Left lobe of liver (tissue), 2 donors: ENCODE results near the gene DRAM1. TPM values are rescaled to one million over a fixed set of nuclear protein-coding genes. Genes with fewer than 3 reads are reported as not detected.
A peak's percentile ranks its signal among the peaks of the same experiment; 100 is the strongest.
"Not testable (repeated sequence)": the region's sequence is repeated elsewhere in the genome, so short reads cannot be mapped to it uniquely, and the experiment has no call there.

Source experiments
- ATAC-seq: fragments of 200-7000 bp; cut with Tn5 transposase; one replicate; pipeline ENCODE4 v1.9.1; 2020; ENCODE audit warnings: mild to moderate bottlenecking, moderate library complexity
- DNase-seq: peaks from one replicate; pipeline ENCODE4 v3.0.0-alpha.2; 2020; ENCODE audit warnings: low spot score
- total RNA-seq: library from RNA; stranded (reverse); gene quantifications from one replicate; pipeline ENCODE4 v1.2.1, GENCODE V29; 2021
- donor health status: DM: no; HTN: no; CAD: no; lungs with moderate emphysema.
- donor health status: DM: no; HTN: yes; CAD: no.

DRAM1 gene
- total RNA-seq, 1 donor from 2014 or later, result 2.5 TPM

DNA sequence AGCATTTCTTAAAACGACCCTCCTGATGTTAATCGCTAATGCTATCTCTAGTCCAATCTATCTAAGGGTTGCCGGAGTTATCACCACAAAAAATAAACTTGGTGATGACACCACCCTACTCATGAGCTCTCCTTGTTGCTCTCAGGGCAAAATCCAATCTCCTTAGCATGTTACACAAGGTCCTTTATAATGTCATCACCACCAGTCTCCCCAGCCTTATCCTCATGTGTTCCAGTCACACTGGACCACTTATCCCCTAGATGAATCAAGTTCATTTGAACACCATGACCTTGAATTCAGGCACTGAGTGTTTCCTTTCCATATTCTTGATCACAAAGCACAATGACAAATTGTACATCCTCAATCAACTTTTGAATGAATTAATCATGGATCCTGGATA, 19.0 kb upstream of the DRAM1 start:
- ATAC-seq, result no peak
- DNase-seq, result no peak

DNA sequence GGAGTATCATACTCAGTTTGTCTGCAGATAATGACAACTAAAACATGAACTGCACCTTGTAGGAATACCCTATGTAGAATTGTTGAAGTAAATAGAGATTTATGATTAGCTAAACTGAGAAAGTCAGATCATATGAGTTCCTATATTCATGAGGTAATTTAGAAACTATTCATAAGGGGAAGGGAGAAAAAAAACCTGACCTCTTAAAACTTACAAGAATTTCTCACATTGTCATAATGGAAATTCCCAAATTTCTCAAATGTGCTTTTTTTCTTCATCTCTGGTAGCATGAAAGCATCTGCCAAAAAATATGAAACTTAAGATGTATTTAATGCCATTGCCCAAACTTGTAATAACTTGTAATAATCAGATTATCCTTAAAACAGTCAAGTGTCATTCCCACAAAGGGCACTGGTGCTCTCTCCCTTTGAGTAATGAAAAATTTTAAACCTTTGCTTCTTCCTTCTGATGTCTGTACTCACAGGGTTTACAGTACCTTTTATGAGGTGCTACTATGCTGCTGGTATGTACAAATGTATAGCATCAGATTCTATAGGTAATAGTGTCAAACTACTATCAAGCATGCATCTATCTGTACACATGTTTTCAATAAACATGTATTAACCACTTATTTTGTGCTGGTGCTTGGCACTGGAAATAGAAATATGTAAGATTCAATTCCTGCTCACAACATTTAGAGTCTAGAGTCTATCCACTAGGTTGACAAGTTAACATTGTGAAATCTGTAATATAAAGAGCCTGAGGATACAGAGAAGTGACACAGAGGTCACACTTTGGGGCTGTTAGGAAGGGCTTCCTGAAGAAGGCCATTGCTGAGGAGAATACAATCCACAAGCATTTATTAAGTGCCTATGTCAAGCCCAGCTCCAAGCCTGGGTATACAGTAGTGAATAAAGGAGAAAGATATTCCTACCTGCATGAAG, 17.4 kb upstream of the DRAM1 start:
- no peak for ATAC-seq
- DNase-seq, result no peak

DNA sequence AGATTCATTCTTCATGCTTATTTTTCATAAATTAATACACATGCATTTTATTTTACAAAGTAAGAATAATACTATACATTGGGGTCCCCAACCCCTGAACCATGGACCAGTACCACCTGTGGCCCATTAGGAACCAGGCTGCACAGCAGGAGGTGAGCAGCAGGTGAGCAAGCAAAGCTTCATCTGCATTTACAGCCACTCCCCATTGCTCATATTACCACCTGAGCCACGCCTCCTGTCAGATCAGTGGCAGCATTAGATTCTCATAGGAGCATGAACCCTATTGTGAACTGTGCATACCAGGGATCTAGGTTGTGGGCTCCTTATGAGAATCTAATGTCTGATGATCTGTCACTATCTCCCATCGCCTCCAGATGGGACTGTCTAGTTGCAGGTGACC, 15.7 kb upstream of the DRAM1 start:
- DNase-seq, ATAC-seq: not testable (repeated sequence)

DNA sequence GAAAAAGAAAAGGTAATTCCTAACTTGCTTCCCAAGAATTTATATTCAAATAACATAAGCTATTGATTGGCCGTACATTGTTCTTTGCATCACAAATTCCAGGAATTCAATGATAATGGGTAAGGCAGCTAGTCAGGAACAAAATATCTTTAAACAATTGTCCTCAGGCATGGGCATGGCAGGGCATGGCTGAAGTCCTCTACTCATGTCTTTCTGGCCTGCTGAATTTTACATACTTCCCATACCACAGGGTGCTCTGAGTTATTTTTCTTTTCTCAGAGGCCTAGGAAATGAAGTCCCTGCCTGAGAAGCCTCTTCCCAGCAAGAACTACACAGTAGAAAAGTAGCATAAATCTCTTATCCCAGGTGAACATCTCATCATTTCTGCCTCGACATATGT, 15.1 kb upstream of the DRAM1 start:
- ATAC-seq, result no peak
- no peak for DNase-seq

DNA sequence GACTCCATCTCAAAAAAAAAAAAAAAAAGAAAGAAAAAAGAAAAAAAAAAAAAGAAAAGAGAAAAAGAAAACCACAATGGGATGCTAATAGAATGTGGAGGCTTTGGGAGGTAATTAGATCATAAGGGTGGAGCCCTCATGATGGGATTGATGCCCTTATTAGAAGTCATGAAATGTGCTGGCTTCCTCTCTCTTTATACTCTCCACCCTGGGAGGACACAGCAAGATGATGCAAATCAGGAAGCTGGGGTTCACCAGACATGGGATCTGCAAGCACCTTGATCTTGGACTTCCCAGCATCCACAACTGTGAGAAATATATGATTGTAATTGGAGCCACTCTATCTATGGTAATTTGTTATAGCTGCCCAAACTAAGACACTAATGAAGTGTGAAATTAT, 13.4 kb upstream of the DRAM1 start:
- no peak for ATAC-seq
- DNase-seq, result no peak

DNA sequence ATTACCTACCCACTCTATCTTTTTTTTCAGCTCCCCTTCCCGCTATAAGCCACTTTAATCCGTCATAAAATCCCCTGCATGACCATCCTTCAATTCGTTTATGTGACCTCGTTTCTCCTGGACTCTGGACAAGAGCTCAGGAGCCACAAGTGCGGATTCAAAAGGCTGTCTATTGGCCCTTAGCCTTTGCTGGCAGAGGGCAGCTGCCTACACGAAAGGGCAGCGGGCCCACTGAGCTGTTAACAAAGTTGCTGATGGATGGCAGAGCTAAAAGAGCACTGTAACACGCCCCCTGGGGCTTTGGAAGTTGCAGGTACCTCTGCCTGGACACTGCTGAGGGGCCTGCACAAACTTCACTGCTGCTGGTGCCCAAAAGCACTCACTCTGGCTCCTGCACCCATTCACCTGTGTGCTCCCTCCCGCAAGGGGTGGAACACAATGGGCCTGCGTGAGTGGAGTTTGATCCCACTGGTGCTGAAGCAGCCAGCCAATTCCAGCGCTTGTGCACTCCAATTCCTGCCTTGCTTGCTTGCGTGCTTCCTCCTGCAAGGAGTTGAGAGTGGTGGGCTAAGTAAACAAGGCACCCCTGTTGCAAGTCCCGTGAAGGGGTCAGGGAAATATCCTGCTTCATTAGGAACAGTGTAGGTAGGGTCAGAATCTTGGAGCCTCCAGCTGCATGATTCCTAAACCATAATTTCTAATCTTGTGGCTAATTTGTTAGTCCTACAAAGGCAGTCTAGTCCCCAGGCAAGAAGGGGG, 10.6 kb upstream of the DRAM1 start:
- ATAC-seq (peak; percentile 85), DNase-seq (peak; percentile 51)

DNA sequence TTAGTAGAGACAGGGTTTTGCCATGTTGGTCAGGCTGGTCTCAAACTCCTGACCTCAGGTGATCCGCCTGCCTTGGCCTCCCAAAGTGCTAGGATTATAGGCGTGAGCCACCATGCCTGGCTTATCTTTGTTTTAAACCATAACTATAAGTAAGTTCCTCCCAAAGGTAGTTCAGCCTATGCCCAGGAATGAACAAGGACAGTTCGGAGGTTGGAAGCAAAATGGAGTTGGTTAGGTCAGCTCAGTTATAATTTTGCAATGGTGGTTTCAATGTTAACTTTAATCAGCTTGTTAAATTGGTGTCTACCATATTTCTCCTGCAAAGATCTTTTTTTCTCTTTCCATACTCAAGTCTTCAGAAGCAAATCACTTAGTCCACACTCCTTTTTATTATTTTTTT, 9.8 kb upstream of the DRAM1 start:
- ATAC-seq, DNase-seq: not testable (repeated sequence)

DNA sequence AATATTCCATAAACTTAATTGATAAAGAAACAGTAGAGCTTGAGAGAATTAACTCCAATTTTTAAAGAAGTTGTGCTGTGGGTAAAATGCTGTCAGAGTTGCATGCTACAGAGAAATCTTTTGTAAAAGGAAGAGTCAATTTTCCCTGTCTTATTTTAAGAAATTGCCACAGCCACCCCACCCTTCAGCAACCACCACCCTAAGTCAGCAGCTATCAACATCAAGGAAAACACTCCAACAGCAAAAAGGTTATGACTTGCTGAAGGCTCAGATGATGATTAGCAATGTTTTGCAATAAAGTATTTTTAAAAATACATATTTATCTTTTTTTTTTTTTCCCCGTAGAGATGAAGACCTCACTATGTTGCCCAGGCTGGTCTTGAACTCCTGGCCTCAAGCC, 6.5 kb upstream of the DRAM1 start:
- no peak for ATAC-seq
- no peak for DNase-seq

DNA sequence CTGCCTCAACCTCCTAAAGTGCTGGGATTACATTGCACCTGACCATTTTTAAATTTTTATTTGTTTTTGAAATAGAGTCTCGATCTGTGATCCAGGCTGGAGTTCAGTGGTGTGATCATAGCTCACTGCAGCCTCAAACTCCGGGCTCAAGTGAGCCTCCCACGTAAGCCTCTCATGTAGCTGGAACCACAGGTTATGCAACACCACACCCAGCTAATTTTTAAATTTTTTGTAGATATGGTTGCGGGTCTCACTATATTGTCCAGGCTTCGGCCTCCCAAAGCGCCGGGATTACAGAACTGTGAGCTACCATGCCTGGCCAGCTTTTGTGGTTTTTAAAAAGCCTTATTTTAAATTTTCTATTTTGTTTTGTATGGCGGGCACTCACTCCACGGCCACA, 2.2 kb upstream of the DRAM1 start:
- ATAC-seq (no peak), DNase-seq (no peak)

DNA sequence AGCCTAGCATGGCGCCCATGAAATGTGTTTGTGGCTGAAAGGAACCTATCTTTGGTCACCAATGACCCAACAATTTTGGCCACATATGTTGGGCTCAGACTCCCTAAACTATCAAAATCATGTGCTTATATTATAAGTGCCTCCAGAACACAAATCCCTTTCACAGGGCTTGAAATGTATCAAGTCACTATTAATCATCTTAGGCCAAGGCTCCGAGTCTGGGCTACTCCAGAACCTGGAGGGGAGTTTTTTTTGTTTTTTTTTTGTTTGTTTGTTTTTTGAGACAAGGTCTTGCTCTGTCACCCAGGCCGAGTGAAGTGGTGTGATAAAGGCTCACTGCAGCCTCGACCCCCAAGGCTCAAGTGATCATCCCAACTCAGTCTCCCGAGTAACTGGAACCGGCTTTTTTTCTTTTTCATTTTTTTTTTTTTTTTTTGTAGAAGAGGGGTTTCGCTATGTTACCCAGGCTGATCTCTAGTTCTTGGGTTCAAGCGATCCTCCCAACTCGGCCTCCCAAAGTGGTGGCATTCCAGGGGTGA, 989 bp upstream of the DRAM1 start:
- DNase-seq (no peak), ATAC-seq (no peak)

DNA sequence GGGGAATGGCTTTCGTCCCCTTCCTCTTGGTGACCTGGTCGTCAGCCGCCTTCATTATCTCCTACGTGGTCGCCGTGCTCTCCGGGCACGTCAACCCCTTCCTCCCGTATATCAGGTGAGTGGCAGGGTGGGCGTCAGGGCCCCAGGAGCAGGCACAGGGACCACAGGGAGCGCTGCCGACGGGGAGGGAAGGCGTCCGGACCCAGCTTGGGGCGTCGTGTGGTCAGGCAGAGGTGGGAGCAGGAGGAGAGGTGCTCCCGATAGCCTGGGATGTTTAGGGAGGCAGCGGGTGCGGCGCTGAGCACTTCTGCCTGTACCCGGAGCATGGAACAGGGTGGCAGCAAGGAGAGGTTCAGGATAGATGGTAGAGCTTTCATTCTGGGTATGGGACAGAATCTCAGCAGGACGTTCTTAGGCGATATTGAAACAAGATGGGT, 444 bp downstream of the DRAM1 start:
- DNase-seq (no peak), ATAC-seq (peak; percentile 44)

DNA sequence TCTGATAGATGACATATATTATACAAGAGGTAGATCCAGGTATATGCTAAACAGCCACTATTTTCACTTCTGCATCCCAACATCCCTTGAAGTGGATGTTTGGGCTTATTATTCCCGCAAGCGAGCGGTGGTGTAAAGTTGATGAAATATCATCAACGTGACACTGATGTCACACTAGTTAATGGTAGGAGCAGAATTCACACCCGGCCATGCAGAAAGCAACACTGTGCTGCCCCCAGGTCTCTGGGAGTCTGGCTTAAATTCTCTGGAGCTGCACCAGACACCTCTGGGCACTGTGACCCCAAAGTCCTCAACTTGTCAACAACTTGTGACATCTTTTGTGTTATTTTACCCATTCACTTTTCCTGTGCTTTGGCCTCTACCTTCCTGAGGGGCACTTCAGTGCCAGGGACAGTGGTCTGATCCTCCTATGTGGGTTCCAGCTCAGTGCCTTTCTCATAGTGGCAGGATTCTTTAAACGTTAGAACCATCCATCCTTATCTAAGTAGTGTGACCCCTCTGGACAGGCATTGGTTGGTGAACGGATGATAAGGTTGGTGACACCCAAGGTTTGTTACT, 952 bp downstream of the DRAM1 start:
- DNase-seq (no peak), ATAC-seq (no peak)

DNA sequence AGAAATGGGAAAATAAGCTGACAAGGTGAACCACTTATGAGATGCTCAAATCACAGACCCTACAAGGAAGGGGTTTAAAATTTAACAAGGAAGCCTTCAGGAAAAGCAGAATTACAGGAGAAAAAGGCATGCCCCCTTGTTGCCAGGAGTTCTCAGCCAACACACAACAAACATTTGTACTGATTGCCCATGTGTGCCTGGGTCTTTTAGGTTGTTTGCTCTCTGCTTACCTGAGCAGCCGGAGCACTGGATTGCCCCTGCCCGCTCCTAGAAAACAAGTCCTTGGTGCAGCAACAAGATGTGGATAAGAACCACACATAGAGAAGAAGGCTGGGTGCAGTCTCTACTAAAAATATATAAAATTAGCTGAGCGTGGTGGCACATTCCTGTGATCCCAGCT, 3.4 kb downstream of the DRAM1 start:
- DNase-seq (no peak), ATAC-seq (no peak)

DNA sequence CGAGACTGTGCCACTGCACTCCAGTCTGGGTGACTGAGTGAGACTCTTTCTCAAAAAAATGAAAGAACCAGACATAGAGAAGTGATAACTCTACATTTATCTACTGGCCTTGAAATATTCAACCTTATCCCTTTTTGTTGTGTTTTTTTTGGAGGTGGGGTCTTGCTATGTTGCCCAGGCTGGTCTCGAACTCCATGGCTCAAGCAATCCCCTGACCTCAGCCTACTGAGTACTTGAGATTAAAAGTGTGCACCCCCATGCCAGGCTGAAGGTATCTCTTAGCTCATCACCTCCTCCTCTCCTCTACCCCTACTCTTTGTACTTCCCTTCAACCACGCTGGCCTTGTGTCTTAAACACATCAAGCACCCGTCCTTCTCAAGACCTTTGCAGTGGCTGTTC, 3.8 kb downstream of the DRAM1 start:
- no peak for ATAC-seq

DNA sequence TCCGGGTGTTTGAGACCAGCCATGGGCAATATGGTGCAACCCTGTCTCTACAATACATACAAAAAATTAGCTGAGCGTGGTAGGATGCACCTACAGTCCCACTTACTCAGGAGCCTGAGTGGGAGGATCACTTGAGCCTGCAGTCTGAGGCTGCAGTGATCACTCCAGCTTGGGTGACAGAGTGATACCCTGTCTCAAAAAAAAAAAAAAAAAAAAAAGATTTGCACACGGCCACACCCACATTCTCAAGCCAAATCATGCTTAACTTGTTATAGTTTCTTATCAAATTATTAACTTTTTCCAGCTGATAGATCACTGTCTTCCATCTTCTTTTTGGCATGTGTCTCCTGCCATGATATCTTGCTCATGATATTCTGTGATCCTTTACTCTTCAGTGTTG, 6.8 kb downstream of the DRAM1 start:
- ATAC-seq (no peak), DNase-seq (no peak)

More for the DNA sequence above, 3.8 kb downstream of the DRAM1 start:
- DNase-seq, result no peak

DNA sequence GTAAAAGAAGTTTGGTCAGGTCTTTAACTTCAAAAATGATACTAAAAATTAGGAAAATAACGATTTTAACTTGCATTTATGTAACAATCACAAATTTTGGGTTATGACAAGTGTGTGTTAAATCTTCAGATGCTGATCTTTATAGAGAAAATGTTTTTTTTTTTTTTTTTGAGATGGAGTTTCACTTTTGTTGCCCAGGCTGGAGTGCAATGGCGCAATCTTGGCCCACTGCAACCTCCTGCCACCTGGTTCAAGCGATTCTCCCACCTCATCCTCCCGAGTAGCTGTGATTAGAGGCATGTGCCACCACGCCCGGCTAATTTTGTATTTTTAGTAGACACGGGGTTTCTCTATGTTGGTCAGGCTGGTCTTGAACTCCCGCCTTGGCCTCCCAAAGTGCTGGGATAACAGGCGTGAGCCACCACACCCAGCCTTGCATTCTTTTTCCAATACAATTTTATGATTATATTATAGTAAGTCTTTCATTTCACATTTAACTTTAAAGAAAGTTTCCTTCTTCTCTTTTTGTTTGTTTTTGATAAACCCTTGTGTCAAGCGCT, 7.5 kb downstream of the DRAM1 start:
- ATAC-seq, DNase-seq: not testable (repeated sequence)

DNA sequence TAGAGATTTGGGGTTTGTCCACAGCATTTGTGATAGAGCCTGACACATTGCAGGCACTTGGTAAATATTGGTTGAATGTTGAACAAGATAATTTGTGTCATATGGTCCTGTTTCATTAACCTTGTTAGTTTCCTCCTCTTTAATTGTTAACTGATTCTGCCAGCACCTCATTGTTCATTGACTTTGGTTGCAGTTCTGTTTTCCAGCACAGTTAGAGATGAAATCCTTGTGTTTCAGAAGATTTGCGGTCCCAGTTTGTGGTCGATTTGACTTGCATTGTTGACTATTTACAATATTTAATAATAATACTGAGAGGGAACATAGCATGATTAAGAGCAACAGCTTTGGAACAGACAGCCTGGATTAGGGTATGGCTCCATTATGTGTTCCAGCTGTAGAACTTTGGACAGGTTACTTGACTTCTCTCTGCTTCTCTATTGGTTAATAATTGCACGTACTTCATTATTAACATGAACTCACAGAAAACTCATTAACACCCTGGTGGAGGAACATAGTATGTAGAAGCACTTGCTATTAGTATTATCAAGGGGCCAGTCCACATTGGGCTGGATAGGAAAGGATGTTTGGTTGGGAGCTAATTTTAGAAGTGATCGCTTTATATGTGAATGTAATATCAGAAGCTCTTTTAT, 8.7 kb downstream of the DRAM1 start:
- DNase-seq (no peak), ATAC-seq (no peak)

DNA sequence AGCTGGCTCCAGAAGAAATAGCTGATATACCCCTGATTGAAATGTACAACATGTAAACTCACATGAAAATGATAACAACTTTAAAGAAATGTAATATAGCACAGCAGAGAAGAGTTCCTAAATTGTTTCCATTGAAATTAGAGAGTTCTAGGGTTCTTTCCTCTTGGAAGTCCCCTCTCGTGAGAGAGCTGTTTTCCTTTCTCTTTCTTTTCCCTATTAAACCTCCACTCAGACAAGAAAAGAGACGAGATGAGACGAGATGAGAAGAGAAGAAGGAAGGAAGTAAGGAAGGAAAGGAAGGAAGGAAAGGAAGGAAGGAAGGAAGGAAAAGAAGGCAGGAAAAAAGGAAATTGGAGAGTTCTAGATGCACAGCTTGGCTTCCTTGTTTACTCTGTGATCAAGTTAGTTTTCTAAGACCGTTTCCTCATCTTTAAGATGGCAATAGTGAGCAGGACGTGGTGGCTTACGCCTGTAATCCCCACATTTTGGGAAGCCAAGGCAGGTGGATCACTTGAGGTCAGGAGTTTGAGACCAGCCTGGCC, 11.9 kb downstream of the DRAM1 start:
- no peak for ATAC-seq
- DNase-seq, result no peak

DNA sequence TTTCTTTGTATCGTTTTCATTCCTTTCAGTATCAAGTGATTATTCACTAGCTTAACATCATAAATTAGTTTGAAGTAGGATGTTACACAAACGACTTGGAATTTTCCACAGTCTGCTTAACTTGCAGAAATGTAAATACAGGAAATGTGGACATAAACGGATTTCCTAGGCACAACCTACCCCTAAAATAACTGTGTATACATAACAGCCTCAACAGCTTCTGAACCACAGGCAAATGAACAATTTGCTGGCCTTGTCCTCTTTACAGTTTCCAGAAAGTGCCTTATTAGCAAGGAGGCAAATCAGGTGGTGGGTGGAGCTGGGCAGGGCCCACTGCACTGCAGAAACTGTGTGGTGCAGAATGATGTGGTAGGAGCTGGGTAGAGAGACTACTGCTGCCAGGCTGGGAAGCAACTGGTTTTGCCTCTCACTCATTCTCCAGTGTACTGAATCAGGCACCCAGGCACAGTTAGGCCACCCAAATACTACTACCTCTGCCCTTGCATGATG, 14.1 kb downstream of the DRAM1 start:
- DNase-seq (no peak), ATAC-seq (peak; percentile 40)

DNA sequence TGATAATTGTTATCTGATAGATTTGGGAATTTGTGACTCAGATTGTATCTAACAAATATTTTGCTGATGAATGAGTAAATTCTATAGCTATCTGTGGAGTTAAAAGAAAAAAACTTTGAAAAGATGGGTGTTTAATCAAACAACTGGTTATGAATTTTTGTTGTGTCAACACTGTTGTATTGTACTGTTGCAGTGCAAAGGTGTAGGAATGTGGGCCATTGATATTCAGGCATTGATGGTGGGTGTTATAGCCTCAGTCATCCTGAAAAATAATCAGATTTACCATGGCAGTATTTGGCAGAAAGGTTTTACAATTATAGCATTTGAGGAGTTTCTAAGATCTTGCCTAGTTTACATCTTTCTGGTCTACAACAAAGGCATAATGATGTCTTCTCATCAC, 15.4 kb downstream of the DRAM1 start:
- ATAC-seq (no peak), DNase-seq (no peak)
